SK-N-SH treated with all-trans-retinoic acid at 6 μM for 48 hours (cell line): ENCODE results near the gene TBC1D13.

Experiments
- RARB ChIP-seq: fragments of 250-450 bp; sonication (Bioruptor Pico); IDR thresholded peaks from 2 replicates; pipeline ENCODE4 v1.8.0; 2021; ENCODE audit warnings: mild to moderate bottlenecking, moderate library complexity
- TSHZ2 ChIP-seq: fragments of 250-450 bp; sonication (Bioruptor Pico); IDR thresholded peaks from 2 replicates; pipeline ENCODE4 v1.5.0; 2020; ENCODE audit warnings: mild to moderate bottlenecking, moderate library complexity
- ZFP30 ChIP-seq: fragments of 450-650 bp; formaldehyde crosslinking; IDR thresholded peaks from 2 replicates; pipeline ENCODE4 v1.5.0; 2022; ENCODE audit warnings: mild to moderate bottlenecking, moderate library complexity

GRCh38 chr9:128836509-128837145 is 49.6 kb downstream of the TBC1D13 start:
- TF ChIP-seq ZFP30 (CRISPR knock-in tag) (no peak), TSHZ2 (CRISPR knock-in tag) (no peak), RARB (CRISPR knock-in tag) (no peak)
